Caco-2 (cell line): ENCODE data around the gene SLC16A1. TPM values are rescaled to one million over a fixed set of nuclear protein-coding genes. Genes with fewer than 3 reads are reported as not detected.
A peak's percentile ranks its signal among the peaks of the same experiment; 100 is the strongest.

Experiments
- BruUV-seq: library from RNA; stranded (reverse); fragments of 400-500 nt; replicated peaks from 2 replicates; lab custom pipeline; 2021; lab: Mats Ljungman, UMichigan
- CTCF ChIA-PET: fragments of 300-600 bp; sonication (Branson Sonifier 250); formaldehyde crosslinking; loops from one replicate; lab custom pipeline; 2022; ENCODE audit warnings: antibody characterized with exemption; lab: Charles Lee
- POLR2A ChIA-PET: fragments of 300-600 bp; sonication (Branson Sonifier 250); formaldehyde crosslinking; loops from one replicate; lab custom pipeline; 2022; ENCODE audit warnings: antibody characterized with exemption; lab: Charles Lee
- DNase-seq, 2 experiments: peaks; one replicate each; pipeline versions ENCODE4 v3.0.0 to v3.0.0-alpha.2; 2020 to 2022
- H3K27me3 ChIP-seq: replicated peaks from 2 replicates; pipeline ENCODE4 v1.6.0; 2011; ENCODE audit warnings: low read length; ENCODE audit not compliant: control insufficient read depth, insufficient read depth
- H3K36me3 ChIP-seq: 2 replicates; pipeline ENCODE4 v1.5.1; 2011; ENCODE audit warnings: low read length; ENCODE audit not compliant: control insufficient read depth, insufficient read depth
- H3K4me1 ChIP-seq: fragments of 250-450 bp; sonication (Bioruptor Pico); 2 replicates; pipeline ENCODE4 v1.5.1; 2020; ENCODE audit warnings: mild to moderate bottlenecking
- H3K4me3 ChIP-seq: 2 replicates; pipeline ENCODE4 v1.5.1; 2011; ENCODE audit warnings: low read depth, mild to moderate bottlenecking, control low read depth, low read length
- H3K9me3 ChIP-seq: fragments of 250-450 bp; sonication (Bioruptor Pico); 2 replicates; pipeline ENCODE4 v1.5.1; 2020; ENCODE audit warnings: mild to moderate bottlenecking, moderate library complexity
- H3K27ac Mint-ChIP-seq: one replicate; pipeline ENCODE4 v1.8.0; 2022; ENCODE audit warnings: mixed read lengths; ENCODE audit not compliant: unreplicated experiment
- H3K27me3 Mint-ChIP-seq: one replicate; pipeline ENCODE4 v1.8.0; 2022; ENCODE audit warnings: mixed read lengths; ENCODE audit not compliant: insufficient read depth, unreplicated experiment
- H3K36me3 Mint-ChIP-seq: one replicate; pipeline ENCODE4 v1.8.0; 2022; ENCODE audit warnings: mild to moderate bottlenecking, mixed read lengths; ENCODE audit not compliant: insufficient read depth, unreplicated experiment
- H3K4me1 Mint-ChIP-seq: one replicate; pipeline ENCODE4 v1.8.0; 2022; ENCODE audit warnings: low read depth, mixed read lengths; ENCODE audit not compliant: unreplicated experiment
- H3K4me3 Mint-ChIP-seq: one replicate; pipeline ENCODE4 v1.8.0; 2022; ENCODE audit warnings: mild to moderate bottlenecking, moderate library complexity, mixed read lengths; ENCODE audit not compliant: unreplicated experiment
- H3K9me3 Mint-ChIP-seq: one replicate; pipeline ENCODE4 v1.8.0; 2022; ENCODE audit warnings: mixed read lengths; ENCODE audit not compliant: unreplicated experiment
- CTCF ChIP-seq, 2 experiments: fragments of 200-600 bp in 1 of 2; IDR thresholded peaks; 1 replicate in 1 of 2; 2 replicates in 1 of 2; pipeline versions ENCODE4 v1.5.1 to v1.8.0; 2011 to 2022; ENCODE audit warnings: antibody characterized with exemption in 1 of 2, control low read depth in 1 of 2, inconsistent platforms in 1 of 2, low read depth in 1 of 2, low read length in 1 of 2, mild to moderate bottlenecking in 1 of 2, moderate library complexity in 1 of 2; ENCODE audit not compliant: insufficient read depth in 1 of 2, severe bottlenecking in 1 of 2, unreplicated experiment in 1 of 2
- intact Hi-C: fragments of 100-400 bp; cut with micrococcal nuclease; formaldehyde crosslinking; loops from one replicate; pipeline ENCODE4 v1.10.0; 2022; ENCODE audit not compliant: unreplicated experiment
- total RNA-seq: library from RNA; stranded (reverse); gene quantifications from 2 replicates; pipeline ENCODE4 v1.2.3, GENCODE V29; 2022

SLC16A1 gene
- total RNA-seq, 1 experiment from 2014 or later, result 107 TPM

- no peaks in the 10 kb centered on the region for H3K27me3 ChIP-seq
- H3K4me3 ChIP-seq, result no peak overlapping the region
- ChIA-PET POLR2A (no interaction called here), CTCF (no interaction called here)
- DNase-seq, result no peak
- intact Hi-C loops, result no loop called here
- no peak overlapping the region for H3K4me3 Mint-ChIP-seq
- no peaks in the 10 kb centered on the region for H3K9me3 ChIP-seq
- H3K27me3 Mint-ChIP-seq, result no peaks in the 10 kb centered on the region
- no peak for TF ChIP-seq CTCF (IDR thresholded peaks at IDR 0.05; ENCODE audit: insufficient read depth in 1 of 2, low read depth in 1 of 2, low read length in 1 of 2, severe bottlenecking in 1 of 2, unreplicated experiment in 1 of 2)
- no peaks in the 10 kb centered on the region for H3K36me3 ChIP-seq
- no peak overlapping the region for H3K27ac Mint-ChIP-seq
- H3K9me3 Mint-ChIP-seq, result no peaks in the 10 kb centered on the region
- H3K4me1 ChIP-seq, result peaks cover 20% of the 10 kb centered on the region
- H3K4me1 Mint-ChIP-seq, result peaks cover 18% of the 10 kb centered on the region
- peaks cover 36% of the 10 kb centered on the region for H3K36me3 Mint-ChIP-seq
- no TSS peak for BruUV-seq
Measured at GRCh38 chr1:112909847-112910246, 46.1 kb downstream of the SLC16A1 start.

GRCh38 chr1:112906150-112906698 is 49.8 kb downstream of the SLC16A1 start:
- Histone ChIP-seq H3K36me3 (no peaks in the 10 kb centered on the region), H3K4me3 (no peak overlapping the region), H3K9me3 (no peaks in the 10 kb centered on the region), H3K27me3 (no peaks in the 10 kb centered on the region), H3K4me1 (peaks cover 27% of the 10 kb centered on the region)
- peaks cover 15% of the 10 kb centered on the region for H3K36me3 Mint-ChIP-seq
- no peaks in the 10 kb centered on the region for H3K9me3 Mint-ChIP-seq
- H3K27ac Mint-ChIP-seq, result peak overlapping the region; percentile 39
- intact Hi-C loops, result no loop called here
- no TSS peak for BruUV-seq
- no peak for DNase-seq
- peaks cover 23% of the 10 kb centered on the region for H3K4me1 Mint-ChIP-seq
- no peaks in the 10 kb centered on the region for H3K27me3 Mint-ChIP-seq
- CTCF ChIA-PET, result interaction anchor here (0.7 to 1.8 kb wide), 2 partner anchors 65 to 166 kb away, joined by 3 to 7 read pairs; partner anchors contain the start of gene LRIG2
- H3K4me3 Mint-ChIP-seq, result no peak overlapping the region
- TF ChIP-seq CTCF (IDR thresholded peaks at IDR 0.05; ENCODE audit: insufficient read depth in 1 of 2, low read depth in 1 of 2, low read length in 1 of 2, severe bottlenecking in 1 of 2, unreplicated experiment in 1 of 2), result no peak
- POLR2A ChIA-PET, result no interaction called here

GRCh38 chr1:112905395-112906149 is 50.4 kb downstream of the SLC16A1 start:
- BruUV-seq, result no TSS peak
- Mint-ChIP-seq H3K36me3 (peaks cover 15% of the 10 kb centered on the region), H3K27me3 (no peaks in the 10 kb centered on the region), H3K4me3 (peak overlapping the region; percentile 61), H3K4me1 (peaks cover 23% of the 10 kb centered on the region), H3K9me3 (no peaks in the 10 kb centered on the region), H3K27ac (peak overlapping the region; percentile 88)
- H3K4me3 ChIP-seq, result no peak overlapping the region
- intact Hi-C loops, result no loop called here
- no peak for TF ChIP-seq CTCF (IDR thresholded peaks at IDR 0.05; ENCODE audit: insufficient read depth in 1 of 2, low read depth in 1 of 2, low read length in 1 of 2, severe bottlenecking in 1 of 2, unreplicated experiment in 1 of 2)
- H3K4me1 ChIP-seq, result peaks cover 27% of the 10 kb centered on the region
- H3K9me3 ChIP-seq, result no peaks in the 10 kb centered on the region
- ChIA-PET POLR2A (interaction anchor here (0.6 kb wide), 1 partner anchor 186 kb away, joined by 4 read pairs; no protein-coding TSS in a partner anchor), CTCF (interaction anchor here (0.6 to 1.8 kb wide), 3 partner anchors 65 to 918 kb away, joined by 3 to 7 read pairs (median 7); partner anchors contain the start of gene LRIG2)
- H3K27me3 ChIP-seq, result no peaks in the 10 kb centered on the region
- no peak for DNase-seq
- H3K36me3 ChIP-seq, result no peaks in the 10 kb centered on the region
